DMS 273 (cell line): ENCODE measurements around the gene QRSL1.
A peak's percentile ranks its signal among the peaks of the same experiment; 100 is the strongest.
"Not testable (repeated sequence)": the region's sequence is repeated elsewhere in the genome, so short reads cannot be mapped to it uniquely, and the experiment has no call there.

ENCODE experiments used
- DNase-seq: peaks from one replicate; lab custom pipeline; 2025; ENCODE audit not compliant: unreplicated experiment; lab: John Stamatoyannopoulos, UW

The QRSL1 gene

GRCh38 chr6:106674541-106675229, 45.3 kb downstream of the QRSL1 start:
- DNase-seq, result no peak

- DNase-seq, result no peak
These were observed 47.9 kb downstream of the QRSL1 start for GRCh38 chr6:106677282-106677681.

- DNase-seq, result no peak
These were observed 54.6 kb downstream of the QRSL1 start for GRCh38 chr6:106684011-106684410.

GRCh38 chr6:106685833-106686232, 56.5 kb downstream of the QRSL1 start:
- no peak for DNase-seq

GRCh38 chr6:106688177-106688951, 59.0 kb downstream of the QRSL1 start:
- DNase-seq, result peak; percentile 18

- DNase-seq, result peak; percentile 88
These were observed 62.9 kb downstream of the QRSL1 start for GRCh38 chr6:106692112-106692818.

- peak; percentile 17 for DNase-seq
These were observed 63.4 kb downstream of the QRSL1 start for GRCh38 chr6:106692819-106693208.

GRCh38 chr6:106693418-106693817, 64.0 kb downstream of the QRSL1 start:
- DNase-seq, result peak; percentile 62

- DNase-seq, result no peak
These were observed 65.0 kb downstream of the QRSL1 start for GRCh38 chr6:106694343-106694742.

GRCh38 chr6:106700581-106700980, 71.2 kb downstream of the QRSL1 start:
- no peak for DNase-seq

- not testable (repeated sequence) for DNase-seq
These were observed 71.8 kb downstream of the QRSL1 start for GRCh38 chr6:106701201-106701600.

GRCh38 chr6:106702046-106702445, 72.7 kb downstream of the QRSL1 start:
- no peak for DNase-seq

GRCh38 chr6:106702451-106703110, 73.2 kb downstream of the QRSL1 start:
- peak; percentile 13 for DNase-seq

GRCh38 chr6:106704327-106704726, 74.9 kb downstream of the QRSL1 start:
- no peak for DNase-seq

- no peak for DNase-seq
These were observed 75.8 kb downstream of the QRSL1 start for GRCh38 chr6:106705156-106705555.

GRCh38 chr6:106710580-106710979, 81.2 kb downstream of the QRSL1 start:
- no peak for DNase-seq

GRCh38 chr6:106714281-106714680, 84.9 kb downstream of the QRSL1 start:
- no peak for DNase-seq

- DNase-seq, result no peak
These were observed 86.5 kb downstream of the QRSL1 start for GRCh38 chr6:106715922-106716321.

- DNase-seq, result no peak
These were observed 87.6 kb downstream of the QRSL1 start for GRCh38 chr6:106716966-106717365.
